GM12801 (cell line): ENCODE measurements around the gene SLC5A11.

Experiments used
- CTCF ChIP-seq: IDR thresholded peaks from one replicate; pipeline ENCODE4 v1.5.1; 2011; ENCODE audit warnings: control low read depth; ENCODE audit not compliant: insufficient read length; ENCODE audit errors: extremely low read depth

The SLC5A11 gene

GRCh38 chr16:24825696-24826095 is 20.1 kb upstream of the SLC5A11 start:
- no peak for TF ChIP-seq CTCF

GRCh38 chr16:24826096-24826690 is 19.6 kb upstream of the SLC5A11 start:
- no peak for TF ChIP-seq CTCF

DNA sequence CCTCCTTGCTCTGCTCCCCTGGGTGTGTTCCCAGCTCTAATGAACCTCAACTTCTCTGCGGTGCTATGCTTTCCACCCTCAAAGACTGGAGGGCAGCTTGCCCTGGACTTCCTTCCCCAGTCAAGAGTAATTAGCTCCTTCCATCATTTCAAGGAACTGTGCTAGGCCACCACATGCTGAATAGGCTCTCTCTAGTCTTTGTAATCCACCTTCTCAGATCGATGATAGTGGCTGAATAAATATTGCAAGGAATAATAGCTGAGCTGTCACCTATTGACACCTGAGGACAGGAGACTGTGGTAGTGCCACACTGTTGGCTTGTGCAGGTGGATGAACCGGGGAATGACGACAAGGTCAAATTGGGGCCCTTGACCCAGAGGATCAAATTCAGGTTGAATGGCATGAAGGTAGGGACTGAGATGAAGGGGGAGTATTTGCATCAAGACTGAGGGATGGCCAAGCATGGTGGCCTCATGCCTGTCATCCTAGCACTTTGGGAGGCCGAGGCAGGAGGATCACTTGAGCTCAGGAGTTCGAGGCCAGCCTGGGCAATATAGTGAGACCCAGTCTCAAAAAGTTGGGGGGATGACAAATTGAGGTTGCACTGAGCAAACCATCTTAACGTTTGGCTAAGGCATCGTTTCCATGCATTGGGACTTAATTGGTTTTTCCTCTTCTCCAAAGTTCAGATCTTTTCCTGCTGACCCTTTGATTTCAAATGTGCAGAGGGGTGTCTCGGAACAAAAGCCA is 18.8 kb upstream of the SLC5A11 start:
- no peak for TF ChIP-seq CTCF

- no peak for TF ChIP-seq CTCF
These were observed 16.6 kb upstream of the SLC5A11 start for GRCh38 chr16:24829153-24829552.

GRCh38 chr16:24833352-24833751 is 12.4 kb upstream of the SLC5A11 start:
- no peak for TF ChIP-seq CTCF

- no peak for TF ChIP-seq CTCF
These were observed 11.1 kb upstream of the SLC5A11 start for GRCh38 chr16:24834459-24835335.

DNA sequence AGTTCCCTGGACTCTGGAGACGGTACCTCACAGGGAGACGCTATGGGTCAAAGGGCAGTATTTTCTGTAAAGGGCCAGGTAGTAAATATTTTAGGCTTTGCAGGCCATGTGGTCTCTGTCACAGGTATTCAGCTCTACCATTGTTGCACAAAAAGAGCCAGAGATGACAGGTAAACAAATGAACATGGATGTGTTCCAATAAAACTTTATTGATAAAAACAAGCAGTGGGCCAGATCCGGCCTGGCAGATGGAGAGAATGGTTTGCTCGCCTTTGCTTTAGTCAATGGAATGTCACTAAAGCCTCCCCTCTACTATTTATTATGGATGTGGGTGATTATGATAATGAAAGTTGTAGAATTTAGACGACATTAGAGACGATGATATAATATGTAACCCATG is 8.9 kb upstream of the SLC5A11 start:
- no peak for TF ChIP-seq CTCF
